Fibroblast of skin of right quadriceps (primary cell): Measurements from ENCODE around the gene CNIH2.
"Not testable (repeated sequence)": the region's sequence is repeated elsewhere in the genome, so short reads cannot be mapped to it uniquely, and the experiment has no call there.

Experiments
- DNase-seq: peaks from one replicate; pipeline ENCODE4 v3.0.0-alpha.2; 2013

Gene CNIH2

DNA sequence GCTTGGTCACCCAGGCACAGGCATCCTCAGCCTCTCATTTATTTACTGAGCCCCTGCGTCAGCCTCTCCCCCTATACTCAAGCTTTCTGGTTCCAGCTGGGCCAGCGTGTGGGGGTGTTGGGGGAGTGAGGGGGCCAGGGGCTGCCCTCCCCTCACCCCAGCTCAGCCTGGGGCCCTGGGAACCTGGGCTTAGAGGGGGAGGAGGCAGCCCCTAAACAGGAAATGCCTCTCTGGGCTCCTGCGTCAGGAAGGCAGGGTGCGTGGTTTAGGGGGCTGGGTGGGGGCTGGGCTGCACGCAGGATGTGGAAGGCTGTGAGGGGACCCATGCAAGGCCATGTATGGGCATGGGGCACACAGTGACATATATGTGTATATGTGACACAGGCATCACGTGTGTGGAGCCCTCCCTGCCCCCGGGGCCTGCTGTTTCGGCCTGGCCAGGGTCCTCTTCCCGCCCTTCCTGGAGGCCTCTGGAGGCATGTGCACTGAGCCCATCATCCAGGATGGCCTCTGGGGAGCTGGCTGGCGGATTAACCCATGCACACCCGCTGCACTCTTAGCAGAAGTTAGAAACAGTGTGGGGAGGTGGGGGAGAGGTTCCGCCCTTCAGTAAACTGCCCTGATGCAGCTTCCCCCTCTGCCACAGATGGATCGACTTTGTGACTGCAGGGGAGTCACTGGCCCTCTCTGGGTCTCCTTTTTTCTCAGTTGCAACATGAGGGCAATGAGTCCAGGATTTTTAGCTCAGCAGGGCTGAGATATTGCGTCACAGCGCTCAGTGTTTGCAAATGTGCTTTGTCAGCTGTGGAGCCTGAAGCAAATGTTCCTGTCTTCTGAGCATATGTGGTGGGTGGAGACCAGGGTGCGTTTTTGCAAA lies 40.0 kb downstream of the CNIH2 start:
- peak; percentile 93 for DNase-seq

DNA sequence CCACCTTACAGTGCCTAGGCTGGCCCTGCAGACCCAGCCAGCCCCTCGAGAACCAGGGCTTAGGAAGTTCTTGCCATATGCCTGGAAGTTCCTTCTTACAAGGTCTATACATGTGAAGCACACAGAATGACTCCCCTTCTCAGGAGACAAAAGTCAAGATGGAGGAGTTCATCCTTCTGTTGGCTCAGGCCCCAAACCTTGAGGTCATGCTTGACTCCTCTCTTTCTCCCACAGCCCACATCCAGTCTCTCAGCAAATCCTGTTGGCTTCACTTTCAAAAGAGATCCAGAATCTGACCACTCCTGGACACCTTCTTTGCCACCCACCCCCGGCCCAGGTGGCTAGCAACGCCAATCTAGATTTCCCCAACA lies 40.6 kb downstream of the CNIH2 start:
- no peak for DNase-seq

DNA sequence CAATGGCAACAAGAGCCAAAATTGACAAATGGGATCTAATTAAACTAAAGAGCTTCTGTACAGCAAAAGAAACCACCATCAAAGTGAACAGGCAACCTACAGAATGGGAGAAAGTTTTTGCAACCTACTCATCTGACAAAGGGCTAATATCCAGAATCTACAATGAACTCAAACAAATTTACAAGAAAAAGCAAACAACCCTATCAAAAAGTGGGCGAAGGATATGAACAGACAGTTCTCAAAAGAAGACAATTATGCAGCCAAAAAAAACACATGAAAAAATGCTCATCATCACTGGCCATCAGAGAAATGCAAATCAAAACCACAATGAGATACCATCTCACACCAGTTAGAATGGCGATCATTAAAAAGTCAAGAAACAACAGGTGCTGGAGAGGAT lies 42.3 kb downstream of the CNIH2 start:
- DNase-seq, result not testable (repeated sequence)

DNA sequence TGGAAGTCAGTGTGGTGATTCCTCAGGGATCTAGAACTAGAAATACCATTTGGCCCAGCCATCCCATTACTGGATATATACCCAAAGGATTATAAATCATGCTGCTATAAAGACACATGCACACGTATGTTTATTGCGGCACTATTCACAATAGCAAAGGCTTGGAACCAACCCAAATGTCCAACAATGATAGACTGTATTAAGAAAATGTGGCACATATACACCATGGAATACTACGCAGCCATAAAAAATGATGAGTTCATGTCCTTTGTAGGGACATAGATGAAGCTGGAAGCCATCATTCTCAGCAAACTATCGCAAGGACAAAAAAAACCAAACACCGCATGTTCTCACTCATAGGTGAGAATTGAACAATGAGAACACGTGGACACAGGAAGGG lies 42.8 kb downstream of the CNIH2 start:
- not testable (repeated sequence) for DNase-seq

DNA sequence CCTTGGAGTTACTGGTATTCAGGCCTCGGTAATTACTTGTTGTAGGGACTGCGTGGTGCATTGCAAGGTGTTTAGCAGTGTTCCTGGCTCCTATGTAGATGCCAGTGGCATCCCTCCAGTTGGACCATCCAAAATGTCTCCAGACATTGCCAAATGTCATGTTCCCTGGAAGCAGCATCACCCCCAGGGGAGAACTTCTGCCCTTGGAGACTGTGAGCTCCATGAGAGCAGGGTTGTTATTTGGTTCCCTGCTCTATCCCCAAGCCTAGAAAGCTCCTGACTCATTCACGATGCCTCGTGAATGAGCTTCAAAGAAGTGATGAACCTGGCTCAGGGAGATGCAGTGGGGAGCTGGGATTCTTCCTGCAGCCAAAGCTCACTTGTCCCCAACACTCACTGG lies 43.6 kb downstream of the CNIH2 start:
- DNase-seq, result no peak

DNA sequence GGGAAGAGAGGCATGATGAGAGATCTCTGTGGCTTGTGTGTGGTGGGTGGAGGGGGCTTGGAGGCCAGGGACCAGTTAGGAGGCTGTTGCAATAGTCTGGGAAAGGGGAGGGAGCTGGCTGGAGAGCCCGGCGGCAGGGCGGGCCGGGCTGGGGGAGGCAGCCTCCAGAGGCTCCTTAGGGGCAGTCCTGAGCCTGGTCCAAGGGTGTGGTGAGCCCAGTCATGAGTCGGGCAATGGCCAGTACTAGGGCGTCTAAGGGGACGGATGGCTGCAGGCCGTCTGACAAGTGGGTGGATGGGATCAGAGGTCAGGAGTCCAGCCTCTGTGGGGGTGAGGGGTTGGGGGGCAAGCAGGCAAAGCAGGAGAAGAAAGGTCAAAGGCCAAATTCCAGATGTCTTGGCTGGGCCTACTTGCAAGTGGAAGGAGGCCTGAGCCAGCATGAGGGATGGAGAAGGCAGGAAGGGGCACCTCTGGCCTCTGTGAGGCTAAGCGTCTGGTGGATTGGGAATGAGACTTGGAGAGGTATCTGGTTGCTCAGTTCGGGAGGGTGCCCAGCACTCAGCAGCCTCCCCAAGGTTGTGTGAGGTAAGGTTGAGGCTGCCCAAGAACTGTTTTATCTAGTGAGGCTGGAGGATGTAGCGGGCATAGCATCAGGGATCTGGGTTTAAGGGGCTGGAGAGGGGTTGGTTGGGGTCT lies 44.9 kb downstream of the CNIH2 start:
- peak; percentile 14 for DNase-seq

DNA sequence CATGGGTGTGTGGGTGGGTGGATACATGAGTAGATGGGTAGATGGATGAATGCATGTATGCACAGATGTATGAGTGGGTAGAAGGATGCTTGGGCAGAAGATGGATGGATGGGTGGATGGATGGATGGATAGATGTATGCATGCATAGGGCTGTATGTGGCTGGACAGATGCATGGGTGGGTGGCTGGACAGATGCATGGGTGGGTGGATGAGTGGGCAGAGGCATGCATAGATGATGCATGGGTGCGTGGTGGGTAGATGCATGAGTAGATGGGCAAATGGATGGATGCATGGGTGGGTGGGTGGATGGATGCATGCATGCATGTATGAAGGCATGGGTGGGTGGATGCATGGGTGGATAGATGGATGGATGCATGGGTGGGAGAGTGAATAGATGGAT lies 45.7 kb downstream of the CNIH2 start:
- DNase-seq, result no peak

DNA sequence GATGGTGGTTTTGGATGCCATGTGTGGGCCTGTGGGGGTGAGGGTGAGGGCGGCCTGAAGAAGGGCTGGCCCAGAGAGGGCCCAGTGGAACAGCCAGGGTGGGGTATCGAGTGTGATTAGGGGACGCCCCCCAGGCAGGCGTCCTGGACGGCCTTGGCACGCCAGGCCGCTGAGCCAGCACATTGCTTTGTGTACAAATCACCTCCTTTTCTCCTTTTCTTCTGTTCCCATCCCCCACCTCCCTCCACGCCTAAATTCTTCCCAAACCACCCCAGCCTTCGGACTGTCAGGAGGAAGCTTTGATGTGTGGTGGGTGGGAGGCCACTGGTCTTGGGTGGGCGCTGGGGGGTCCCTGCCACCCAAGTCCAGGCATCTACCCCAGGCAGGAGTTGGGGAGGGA lies 46.7 kb downstream of the CNIH2 start:
- peak; percentile 78 for DNase-seq

DNA sequence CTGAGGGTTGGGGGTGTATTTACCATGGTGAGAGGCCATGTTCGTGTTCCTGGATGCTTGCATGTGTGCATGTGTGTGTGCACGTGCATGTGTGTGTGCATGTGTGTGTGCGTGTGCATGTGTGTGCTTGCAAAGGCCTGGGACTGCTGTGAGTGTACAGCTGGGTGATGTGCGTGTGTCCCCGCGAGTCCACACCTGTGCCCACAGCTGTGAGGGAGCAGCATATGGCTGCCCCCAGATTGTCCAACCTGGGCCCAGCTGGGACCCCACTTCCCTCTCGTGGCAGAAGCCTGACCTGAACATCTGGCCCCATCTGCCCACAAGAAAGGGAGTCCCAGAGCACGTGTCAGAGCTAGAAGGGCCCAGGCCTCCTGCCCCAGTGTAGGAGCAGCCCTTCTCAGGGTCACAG lies 47.3 kb downstream of the CNIH2 start:
- DNase-seq, result no peak

DNA sequence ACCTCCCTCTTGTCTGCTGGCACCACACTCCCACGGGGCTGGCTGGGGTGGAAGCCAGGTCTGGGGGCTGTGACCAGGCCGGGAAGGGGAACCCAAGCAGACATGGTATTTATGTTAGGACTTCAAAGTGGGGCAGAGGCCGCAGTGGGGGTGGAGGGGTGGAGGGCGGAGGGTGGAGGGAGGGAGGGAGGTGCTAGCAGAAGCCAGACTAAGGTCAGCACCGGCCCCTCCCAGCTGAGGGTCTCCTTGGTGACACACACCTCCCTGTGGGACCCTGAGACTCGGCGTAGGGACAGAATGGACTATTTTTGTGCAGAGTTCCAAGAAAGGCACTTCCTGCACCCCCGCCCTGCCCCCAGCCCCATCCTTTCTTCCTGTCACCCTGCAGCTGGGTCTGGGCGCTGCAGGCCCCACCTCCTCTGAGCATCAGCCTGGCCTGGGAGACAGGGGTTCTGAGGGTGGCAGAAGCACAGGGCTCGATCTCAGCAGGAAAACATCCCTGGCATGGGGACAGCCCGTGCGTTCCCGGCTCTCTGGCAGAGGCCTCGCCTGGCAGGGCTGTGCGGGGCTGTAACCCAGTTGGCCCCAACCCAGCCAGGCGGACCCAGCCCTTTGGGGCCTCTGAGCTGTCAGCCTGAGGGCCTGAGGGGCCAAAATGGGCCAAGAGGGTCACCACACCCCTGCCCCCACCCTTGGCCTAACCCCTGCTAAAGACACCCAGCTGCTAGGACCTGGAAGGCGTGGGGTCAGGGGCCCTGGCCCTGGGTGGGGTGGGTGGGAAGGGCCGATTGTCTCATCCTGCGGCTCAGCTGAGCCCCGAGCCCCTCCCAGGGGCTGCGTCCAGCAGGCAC lies 48.5 kb downstream of the CNIH2 start:
- peak; percentile 76 for DNase-seq

DNA sequence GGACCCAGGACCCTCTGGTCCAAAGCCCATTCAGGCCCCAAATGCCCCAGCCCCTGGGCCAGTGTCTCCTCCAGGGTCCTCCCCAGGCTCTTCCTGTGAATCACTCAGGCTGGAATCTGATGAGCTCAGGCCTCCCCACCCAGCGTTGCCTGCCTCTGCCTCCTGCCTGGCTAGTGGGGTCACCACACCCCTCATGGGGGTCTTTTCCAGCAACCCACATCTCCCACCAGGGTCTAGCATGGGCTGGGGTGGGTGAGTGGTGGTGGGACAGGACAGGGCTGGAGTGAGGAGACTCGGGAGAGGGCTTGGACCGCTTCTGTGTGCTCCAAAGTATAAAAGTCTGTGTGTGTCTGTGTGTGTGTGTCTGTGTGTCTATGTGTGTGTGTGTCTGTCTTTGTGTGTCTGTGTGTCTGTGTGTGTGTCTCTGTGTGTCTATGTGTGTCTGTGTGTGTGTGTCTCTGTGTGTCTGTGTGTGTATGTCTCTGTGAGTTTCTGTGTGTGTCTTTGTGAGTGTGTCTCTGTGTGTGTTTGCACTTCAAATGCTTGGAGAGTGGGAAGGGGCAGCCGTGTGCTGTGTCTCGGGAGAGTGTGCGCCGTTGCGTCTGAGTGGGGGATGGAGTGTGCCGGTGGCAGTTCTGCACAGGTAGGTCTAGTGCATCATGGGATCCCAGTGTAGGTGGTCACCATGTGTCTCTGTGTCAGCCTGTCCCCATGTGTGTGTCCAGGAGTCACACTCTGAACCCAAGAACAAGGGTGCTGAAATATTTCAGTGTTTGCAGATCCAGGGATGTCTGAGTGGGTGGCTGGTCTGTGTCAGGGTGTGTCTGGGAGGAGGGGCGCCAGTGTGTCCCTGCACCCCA lies 49.4 kb downstream of the CNIH2 start:
- DNase-seq, result peak; percentile 78

DNA sequence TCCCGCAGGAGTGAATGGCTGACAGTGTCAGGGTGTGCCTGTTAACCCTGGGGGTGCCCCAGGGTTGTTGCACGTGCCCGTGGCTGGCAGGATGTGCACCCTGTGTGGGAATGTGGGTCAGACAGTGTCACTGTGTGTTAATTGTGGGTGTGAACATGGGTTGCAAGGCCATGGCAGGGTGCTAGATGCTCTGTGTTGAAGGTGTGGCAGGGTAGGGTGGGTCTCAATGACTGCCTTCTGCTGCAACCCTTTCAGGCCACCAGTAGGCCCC lies 50.0 kb downstream of the CNIH2 start:
- no peak for DNase-seq

DNA sequence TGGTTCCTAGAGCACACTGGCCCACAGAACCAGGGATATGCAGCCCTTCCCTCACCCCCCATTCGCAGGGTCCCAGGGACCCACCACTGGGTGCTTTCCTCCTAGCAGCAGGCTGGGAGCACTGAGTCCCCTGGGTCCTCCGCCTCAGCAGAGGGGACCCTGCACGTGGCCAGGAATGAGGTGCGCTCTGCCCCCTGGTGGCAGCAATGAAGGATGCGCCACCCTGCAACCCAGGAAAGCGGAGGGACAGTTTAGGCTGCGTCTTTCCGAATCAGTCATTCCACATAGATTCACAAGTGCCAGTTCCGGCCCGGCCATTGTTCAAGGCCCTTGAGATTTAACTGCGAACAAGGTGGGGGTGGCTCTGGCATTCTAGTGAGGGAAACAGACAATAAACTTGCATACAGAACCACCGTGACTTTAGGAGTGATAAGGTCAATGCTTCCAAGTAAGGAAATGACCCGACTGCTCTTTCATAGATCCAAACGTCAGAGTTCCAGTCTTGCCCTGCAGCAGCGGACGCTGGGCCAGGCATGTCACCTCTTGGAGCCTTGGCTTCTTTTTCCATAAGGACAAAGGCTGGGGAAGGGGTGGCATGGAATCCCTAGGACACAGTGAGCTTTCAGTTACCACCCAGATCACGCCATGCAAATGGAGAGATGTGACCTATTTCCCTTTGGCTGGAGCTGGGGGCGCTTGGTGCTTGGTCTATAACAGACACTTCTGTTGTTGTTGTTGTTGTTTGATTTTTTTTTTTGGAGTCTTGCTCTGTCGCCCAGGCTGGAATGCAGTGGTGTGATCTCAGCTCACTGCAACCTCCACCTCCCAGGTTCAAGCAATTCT lies 50.5 kb downstream of the CNIH2 start:
- DNase-seq, result peak; percentile 79

DNA sequence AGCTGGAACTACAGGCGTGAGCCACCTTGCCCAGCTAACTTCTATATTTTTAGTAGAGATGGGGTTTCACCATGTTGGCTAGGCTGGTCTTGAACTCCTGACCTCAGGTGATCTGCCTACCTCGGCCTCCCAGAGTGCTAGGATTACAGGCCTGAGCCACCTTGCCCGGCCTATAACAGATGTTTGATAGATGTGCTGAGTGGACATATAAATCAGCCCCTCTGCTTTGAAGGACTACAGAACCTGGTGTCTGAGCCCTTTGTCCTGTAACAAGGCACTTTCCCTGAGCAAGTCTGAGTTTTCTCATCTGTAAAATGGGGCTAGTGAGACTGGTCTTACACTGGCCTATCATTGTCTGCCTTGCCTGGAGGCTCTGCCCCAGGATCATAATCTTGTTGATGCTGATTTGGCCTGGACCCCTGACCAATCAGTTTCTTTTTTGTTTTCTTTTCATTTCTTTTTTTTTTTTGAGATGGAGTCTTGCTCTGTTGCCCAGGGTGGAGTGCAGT lies 51.2 kb downstream of the CNIH2 start:
- no peak for DNase-seq

DNA sequence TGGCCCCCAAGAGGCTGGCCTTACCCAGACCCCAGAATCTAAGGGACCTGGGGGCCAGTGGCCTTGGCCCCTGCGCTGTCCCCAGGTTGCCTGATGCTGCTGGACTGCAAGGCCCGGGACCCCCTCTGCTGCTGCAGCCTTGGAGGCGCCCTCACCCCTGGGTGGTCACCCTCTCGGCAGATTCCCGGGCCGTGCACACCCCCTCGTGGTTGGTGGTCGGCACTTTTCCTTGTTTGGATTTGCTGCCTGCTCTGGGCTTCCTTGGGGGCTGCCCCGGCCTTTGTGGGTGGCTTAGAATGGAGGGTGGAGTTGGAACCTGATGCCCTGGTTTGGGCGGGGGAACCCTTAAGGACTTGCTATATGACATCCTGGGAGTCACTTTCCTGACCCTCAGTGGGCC lies 53.0 kb downstream of the CNIH2 start:
- no peak for DNase-seq

DNA sequence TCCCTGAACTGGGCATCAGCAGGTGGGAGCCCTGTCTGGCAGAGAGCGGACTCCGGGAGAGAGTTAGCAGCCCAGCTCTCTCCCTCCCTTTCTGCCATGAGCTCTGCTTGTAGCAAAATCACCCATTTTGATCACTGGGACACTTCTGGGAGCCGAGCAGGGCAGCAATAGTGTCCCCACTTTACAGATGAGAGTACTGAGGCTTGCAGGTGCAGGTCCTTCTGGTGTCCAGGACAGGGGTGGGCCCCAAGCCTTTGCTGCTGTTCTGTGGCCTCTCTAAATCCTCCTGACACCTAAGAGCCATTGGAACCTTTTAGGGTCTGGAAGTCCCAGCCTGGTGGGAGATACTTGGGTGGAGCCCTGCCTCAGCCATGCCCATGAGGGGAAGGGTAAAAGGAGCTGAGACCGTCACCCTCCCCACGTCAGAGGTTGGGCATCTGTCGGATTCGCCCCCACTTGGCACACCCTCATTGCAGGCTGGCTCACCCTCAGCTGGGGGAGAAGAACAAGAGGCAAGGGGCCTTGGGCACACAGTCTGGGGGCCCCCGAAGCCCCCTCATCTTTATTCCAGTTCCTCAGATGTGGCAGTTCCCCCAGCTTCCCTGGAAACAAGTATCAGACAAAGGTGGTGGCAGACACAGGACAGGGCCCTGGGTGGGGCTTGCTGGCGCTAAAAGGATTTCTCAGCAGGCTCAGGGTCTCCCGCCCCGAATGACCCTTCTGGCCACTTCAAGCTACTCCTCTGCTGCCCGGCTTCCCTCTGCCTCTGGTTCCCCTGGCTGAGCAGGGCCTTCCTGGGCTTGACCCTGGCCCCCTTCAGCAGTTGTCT lies 53.8 kb downstream of the CNIH2 start:
- no peak for DNase-seq

DNA sequence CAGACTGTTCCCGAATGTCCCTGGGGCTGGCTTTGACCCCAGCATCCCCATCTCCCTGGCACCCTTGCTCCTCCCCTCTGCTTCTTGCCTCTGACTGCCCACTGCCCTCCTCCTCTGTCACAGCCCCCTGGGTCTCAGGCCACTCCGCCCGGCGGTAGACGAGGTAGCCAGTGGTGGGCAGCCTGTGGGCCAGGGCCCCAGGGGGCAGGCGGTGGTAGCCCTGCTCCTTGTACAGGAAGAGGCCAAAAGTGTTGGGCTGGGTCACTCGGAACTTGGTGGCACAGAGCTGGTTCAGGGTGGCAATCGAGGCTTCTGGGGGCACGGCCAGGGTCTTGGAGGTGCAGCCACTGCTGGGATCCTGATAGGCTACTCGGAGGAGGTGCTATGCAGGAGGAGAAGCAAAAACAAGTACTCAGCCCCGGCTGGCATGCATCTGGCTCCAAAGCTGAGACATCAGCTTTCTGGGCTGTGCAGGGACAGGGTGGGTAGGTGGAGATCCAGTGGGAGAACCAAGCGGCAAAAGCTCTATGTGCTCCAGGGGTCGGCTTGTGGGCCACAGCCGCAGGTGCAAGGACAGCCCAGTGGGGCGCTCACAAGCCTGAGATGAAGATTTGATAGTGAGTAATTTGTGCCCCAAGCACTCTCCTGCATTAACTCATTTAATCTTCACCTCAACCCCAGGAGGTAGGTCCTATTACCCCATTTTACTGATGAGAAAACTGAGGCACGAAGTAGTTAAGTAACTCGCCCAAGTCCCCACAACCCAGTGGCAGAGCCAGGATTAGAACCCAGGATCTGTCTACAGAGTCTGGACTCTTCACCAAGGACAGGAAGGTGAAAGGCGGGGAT lies 54.6 kb downstream of the CNIH2 start:
- DNase-seq, result no peak

DNA sequence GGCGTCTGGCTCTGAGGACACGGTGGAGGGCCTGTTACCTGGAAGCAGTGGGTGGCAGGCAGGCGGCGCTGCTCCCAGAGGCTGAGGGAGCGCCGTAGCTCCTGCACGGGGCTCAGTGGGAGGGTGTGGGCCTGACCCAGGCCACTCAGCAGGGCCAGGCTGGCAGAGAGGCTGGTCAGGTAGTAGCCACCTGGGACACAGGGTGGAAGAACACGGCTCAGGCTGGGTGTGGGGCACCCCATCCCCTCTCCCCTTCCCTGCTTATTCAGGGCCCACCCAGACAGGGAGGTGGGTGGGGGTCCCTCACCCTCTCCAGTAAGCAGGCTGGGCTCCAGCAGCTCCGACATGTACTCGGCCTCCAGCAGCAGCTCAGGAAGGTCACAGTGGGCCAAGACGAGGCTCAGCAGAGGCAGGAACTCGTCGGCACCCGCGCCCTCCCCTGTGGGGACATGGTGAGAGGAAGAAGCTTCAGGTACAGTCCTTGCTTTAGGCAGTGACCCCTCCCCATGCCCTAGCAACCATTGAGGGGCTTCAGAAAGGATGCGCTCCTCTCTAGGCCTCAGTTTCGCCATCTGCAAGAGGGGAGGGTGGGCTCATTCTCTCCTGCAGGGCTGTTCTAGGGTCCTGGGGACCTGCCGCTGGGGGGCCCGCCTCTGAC lies 55.4 kb downstream of the CNIH2 start:
- no peak for DNase-seq
